HG03060 (cell line): ENCODE data around the gene NEK10.
"Not testable (repeated sequence)": the region's sequence is repeated elsewhere in the genome, so short reads cannot be mapped to it uniquely, and the experiment has no call there.

Experiments
- ATAC-seq: cut with Tn5 transposase; IDR thresholded peaks from one replicate; pipeline ENCODE4 v1.9.1; 2021; ENCODE audit warnings: low read depth, moderate number of reproducible peaks; ENCODE audit not compliant: unreplicated experiment

The NEK10 gene

GRCh38 chr3:27354588-27355203 is 14.5 kb downstream of the NEK10 start:
- ATAC-seq = no peak

- ATAC-seq = no peak
Measured at GRCh38 chr3:27354161-27354560, 15.0 kb downstream of the NEK10 start.

DNA sequence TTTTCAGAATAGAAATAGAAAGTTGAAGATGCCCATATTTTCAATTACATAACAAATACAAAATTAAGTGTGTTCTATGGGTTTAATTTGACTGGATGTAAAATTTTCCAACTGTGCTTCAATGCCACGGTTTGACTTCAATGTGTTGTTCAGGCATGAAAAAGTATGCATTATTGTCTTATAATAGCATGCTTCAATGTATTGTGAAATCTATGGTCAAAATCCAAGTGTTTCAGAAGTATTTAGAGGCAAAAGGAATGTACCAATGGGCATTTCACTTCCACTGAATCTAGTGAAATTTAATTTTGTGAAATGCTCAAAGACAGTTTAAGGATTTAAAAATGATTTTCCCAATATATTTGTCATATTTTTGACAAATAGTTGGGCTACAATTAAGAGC is 16.0 kb downstream of the NEK10 start:
- ATAC-seq = no peak

DNA sequence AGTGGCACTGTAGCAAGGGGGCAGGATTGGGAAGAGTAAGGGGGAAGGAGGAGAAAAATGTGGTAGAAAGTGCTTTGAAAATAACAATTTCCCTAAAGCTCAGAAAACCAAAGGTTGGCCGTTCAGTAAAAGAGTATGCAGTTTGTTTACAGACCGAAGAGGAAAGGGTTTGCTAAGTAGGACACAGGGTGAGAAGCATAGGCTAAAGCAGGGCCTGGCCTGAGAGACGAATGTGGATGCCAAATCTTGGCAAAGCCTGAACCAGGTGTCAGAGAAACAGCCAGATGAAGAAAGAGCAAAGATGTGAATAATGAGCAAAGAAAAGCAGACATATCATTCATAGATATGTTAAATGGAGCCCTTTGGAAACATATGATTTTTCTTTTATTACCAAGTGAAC is 17.1 kb downstream of the NEK10 start:
- no peak for ATAC-seq

DNA sequence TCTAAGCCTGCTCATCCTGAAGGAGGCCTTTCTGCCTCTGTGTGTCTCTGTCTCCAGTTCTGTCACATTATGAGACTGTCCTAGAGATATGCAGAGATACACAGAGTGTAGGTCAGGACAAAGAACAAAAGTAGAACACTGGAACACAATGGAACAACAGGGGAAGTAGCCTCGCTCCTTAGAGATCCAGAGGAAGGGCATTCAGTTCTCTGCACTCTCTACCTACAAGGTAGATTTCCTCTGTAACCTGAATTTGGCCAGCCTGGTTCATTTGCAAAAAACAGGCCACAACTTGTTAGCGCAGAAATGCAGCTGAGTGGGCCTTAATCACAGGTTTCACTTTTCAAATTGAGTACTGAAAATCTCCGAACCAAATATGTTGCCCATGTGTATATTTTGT is 19.4 kb downstream of the NEK10 start:
- no peak for ATAC-seq

DNA sequence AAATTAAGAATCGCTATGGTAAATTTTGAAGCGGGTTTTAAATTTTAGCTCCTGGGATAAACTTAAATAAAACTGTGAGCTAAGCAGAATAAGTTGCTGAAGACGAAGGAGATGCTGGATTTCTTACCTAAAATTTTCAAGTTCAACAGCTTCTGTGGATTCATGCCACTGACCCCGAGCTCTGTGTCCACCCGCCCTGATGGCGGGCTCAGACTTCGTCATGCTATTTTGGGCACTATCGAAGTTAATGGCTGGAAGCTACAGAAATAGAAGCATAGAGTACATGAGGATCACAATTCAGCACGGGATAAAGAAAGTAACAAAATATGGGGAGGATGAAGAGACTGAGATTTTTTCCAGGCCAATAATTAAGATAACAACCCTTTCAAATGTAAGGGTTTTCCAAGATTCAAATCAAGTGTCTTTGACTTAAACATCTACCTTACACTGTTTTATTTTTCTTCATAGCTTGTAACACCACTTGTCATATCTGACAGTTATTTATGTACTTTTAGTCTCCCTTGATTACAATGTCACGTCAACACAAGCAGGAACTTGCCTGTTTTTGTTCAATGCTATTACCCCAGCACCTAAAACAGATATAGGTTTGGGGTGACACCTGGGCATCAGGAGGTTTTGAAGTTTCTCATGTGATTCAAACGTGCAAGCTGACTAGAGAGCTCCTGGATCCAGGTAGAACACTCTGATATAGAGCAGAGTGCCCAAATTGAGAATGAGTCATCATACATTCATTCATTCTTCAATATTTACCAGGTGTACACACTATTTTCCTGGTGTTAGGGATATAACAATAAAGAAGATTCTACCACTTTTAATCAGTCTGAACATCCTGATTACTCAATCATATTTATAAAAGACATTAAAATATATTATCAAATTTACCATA is 23.0 kb downstream of the NEK10 start:
- no peak for ATAC-seq

DNA sequence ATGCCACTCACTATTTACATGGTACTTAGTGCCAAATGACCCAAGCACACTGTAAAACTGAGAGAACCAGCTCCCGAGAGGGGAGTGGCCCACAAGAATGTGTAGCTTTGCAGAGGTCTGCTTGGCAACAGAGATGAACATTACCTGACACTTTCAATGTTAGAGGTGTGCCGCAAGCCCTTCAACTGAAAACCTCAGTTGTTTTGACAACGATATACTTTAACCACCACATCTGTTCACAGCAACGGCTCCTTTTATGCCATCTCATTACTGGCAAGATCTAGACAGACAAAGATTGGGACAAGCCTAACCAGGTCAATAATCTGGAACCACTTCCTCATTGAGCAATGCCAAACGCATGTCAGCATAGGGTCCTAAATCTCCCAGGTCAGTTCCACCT is 23.7 kb downstream of the NEK10 start:
- no peak for ATAC-seq

DNA sequence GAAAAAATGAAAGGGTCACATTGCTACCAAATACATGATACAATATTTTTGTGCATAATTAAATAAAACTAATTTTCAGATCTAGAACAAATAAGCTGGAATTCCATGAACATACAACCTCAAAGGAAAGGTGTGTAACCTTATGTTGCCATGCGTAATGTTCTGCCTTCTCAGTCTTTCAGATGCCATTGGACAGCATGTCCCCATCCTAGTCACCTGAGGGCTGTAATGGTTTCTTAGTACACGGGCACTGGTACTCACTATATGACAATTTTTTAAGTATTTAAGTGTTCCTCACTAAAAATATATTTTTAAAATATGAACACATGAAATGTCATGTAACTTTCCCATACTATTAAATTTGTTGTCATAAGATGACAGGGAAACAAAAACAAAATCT is 24.1 kb downstream of the NEK10 start:
- ATAC-seq = no peak

DNA sequence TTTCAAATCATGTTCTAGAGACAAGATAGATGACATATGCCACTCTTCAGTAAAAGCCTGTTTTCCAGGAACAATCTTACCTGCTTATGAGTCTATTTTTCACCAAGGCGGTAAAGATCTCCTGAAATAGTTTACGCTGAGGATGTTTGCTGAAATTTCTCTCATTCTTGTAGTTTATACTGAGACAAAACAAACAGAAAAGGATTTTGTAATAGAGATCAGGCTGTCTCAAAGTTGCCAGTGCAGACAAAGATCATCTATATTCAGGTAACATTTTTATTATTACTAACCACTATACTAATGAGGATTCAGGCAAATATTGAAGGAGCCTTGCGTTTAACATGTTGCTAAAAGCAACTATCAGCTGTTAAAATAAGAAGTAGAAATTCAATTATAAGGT is 25.0 kb downstream of the NEK10 start:
- ATAC-seq = no peak

DNA sequence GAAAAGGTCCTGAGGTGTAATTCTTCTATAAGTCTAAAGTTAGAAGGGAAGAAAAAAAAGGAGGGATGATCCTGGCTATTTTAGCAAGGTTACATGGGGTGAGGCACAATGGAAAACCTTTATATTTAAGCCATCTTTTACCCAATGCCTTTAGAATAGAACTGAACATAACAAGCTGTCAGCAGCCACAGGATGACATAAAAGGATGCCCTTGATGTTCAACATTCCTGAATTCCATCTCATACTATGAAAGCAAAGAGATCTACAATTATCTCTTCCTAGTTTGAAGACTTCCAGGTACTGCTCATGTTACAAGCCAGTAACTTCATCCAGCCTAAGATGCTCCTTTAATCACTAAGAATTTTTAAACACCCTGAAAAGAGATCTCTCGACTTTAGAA is 26.9 kb downstream of the NEK10 start:
- ATAC-seq = no peak

DNA sequence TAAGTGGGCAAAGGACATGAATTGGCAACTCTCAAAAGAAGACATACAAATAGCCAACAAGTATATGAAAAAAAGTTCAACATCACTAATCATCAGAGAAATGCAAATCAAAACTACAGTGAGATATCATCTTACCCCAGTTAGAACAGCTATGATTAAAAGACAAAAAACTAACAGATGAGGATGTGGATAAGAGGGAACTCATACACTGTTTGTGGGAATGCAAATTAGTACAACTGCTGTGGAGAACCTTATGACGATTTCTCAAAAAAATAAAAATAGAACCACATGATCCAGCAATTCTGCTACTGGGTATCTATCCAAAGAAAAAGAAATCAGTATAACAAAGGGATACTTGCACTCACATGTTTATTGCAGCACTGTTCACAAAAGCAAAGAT is 28.6 kb downstream of the NEK10 start:
- peak; percentile 89 for ATAC-seq

DNA sequence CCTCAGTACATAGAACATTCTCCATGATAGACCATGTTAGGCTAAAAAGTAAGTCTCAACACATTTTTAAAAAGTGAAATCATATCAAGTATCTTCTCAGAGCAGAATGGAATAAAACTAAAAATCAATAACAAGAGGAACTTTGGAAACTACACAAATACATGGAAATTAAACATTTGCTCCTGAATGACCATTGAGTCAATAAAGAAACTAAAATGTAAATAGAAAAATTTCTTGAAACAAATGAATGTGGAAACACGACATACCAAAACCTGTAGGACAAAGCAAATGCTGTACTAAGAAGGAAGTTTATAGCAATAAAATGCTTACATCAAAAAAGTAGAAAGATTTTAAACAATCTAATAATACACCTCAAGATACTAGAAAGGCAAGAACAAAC is 33.6 kb downstream of the NEK10 start:
- ATAC-seq = no peak

GRCh38 chr3:27333843-27334242 is 35.3 kb downstream of the NEK10 start:
- ATAC-seq = no peak

- not testable (repeated sequence) for ATAC-seq
Measured at GRCh38 chr3:27328982-27329762, 40.0 kb downstream of the NEK10 start.

GRCh38 chr3:27326629-27327545 is 42.3 kb downstream of the NEK10 start:
- ATAC-seq = no peak

DNA sequence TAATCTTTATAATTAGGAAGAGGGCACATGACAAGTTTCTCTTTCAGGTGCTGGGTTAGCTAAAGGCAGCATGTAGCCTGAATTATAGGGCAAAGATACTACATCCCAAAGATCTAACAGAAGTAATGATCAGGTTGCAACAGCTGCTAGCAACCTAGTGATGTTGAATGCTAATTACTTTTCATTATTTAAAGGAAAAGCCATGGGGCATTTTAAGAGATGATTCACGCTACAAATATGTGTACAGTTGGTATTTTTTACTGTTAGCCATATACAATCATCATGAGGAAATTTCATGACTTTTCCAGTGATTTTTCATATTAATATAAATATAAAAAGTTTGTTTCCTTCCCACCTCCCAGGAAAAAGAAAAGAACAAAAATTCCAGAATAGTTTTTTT is 43.0 kb downstream of the NEK10 start:
- ATAC-seq = no peak

DNA sequence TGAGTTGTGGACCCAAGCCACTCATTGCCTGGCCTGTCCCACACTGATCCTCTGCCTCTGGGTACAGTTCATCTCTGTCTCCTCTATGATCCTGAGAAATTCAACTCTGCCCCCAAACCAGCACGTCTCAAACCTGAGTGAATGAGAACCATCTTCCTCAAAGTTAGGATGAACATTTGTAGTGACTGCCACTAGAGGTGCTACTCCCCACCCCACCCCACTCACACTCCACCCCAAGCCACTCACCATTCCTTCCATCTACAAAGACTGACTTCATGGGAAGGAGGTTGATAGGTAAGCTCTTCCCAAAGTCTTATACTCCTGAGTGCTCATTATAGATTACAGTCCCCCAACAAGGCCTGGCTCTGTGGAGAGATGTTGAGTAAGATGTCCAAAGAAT is 43.8 kb downstream of the NEK10 start:
- ATAC-seq = no peak

DNA sequence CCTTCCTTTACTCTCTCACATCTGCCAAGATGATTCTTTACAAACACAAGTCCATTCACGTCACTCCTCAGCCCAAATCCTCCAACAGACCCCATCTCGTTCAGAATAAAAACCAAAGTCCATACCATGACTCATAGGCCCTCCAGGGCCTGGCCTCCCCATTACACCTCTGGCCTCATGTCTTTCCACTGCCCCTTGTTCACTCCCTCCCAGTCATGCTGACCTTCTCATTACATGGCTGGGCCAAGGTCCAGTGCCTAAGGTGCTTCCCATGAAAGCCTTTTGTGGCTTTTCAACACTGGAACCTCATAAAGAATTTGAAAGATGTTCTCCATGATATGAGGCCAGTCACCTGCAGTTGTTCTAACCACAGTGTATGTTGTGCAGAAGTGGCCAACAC is 44.5 kb downstream of the NEK10 start:
- ATAC-seq = no peak

- no peak for ATAC-seq
Measured at GRCh38 chr3:27323087-27323570, 46.1 kb downstream of the NEK10 start.

GRCh38 chr3:27322634-27323033 is 46.5 kb downstream of the NEK10 start:
- ATAC-seq = no peak
